DND-41 (cell line): ENCODE results near the gene RFC5.

Experiments used
- ATAC-seq: fragments of 200-7000 bp; cut with Tn5 transposase; 3 replicates; pipeline ENCODE4 v1.9.1; 2021; ENCODE audit warnings: low read depth; ENCODE audit not compliant: insufficient read depth
- DNase-seq: peaks from one replicate; pipeline ENCODE4 v3.0.0-alpha.2; 2020
- H2AFZ ChIP-seq: 2 replicates; pipeline ENCODE4 v1.6.0; 2012; ENCODE audit warnings: low read depth, low read length
- H3K27ac ChIP-seq: 2 replicates; pipeline ENCODE4 v1.5.1; 2012; ENCODE audit warnings: low read length, inconsistent platforms
- H3K27me3 ChIP-seq: fragments of 200-600 bp; sonication (generic); 2 replicates; pipeline ENCODE4 v1.6.0; 2012; ENCODE audit warnings: low read length, mild to moderate bottlenecking, inconsistent platforms; ENCODE audit not compliant: insufficient read depth, poor library complexity
- H3K36me3 ChIP-seq: 2 replicates; pipeline ENCODE4 v1.5.1; 2012; ENCODE audit warnings: low read length, inconsistent platforms; ENCODE audit not compliant: insufficient read depth
- H3K4me1 ChIP-seq: 2 replicates; pipeline ENCODE4 v1.5.1; 2012; ENCODE audit warnings: mild to moderate bottlenecking, low read length; ENCODE audit not compliant: insufficient read depth
- H3K4me2 ChIP-seq: 2 replicates; pipeline ENCODE4 v1.6.0; 2012; ENCODE audit warnings: mild to moderate bottlenecking, moderate library complexity, low read length, inconsistent platforms; ENCODE audit not compliant: insufficient read depth
- H3K4me3 ChIP-seq, 2 experiments: fragments of 200-600 bp in 1 of 2; shearing (Covaris generic) in 1 of 2; 2 replicates each; pipeline ENCODE4 v1.5.1; 2012 to 2016; ENCODE audit warnings: inconsistent platforms in 2 of 2, low read length in 2 of 2, mild to moderate bottlenecking in 2 of 2, low read depth in 1 of 2, moderate library complexity in 1 of 2
- H3K79me2 ChIP-seq: 2 replicates; pipeline ENCODE4 v1.6.0; 2012; ENCODE audit warnings: low read length, inconsistent platforms; ENCODE audit not compliant: insufficient read depth
- H3K9ac ChIP-seq: 2 replicates; pipeline ENCODE4 v1.6.0; 2012; ENCODE audit warnings: low read depth, mild to moderate bottlenecking, inconsistent platforms, low read length, moderate library complexity
- H3K9me3 ChIP-seq: 2 replicates; pipeline ENCODE4 v1.5.1; 2012; ENCODE audit warnings: low read length, moderate library complexity, mild to moderate bottlenecking, inconsistent platforms; ENCODE audit not compliant: insufficient read depth, severe bottlenecking
- H4K20me1 ChIP-seq: 2 replicates; pipeline ENCODE4 v1.6.0; 2012; ENCODE audit warnings: low read length; ENCODE audit not compliant: insufficient read depth
- EZH2 ChIP-seq: IDR thresholded peaks from 3 replicates; pipeline ENCODE4 v1.6.1; 2012; ENCODE audit warnings: borderline replicate concordance, low read depth, mild to moderate bottlenecking, moderate library complexity, low read length, inconsistent platforms; ENCODE audit not compliant: severe bottlenecking
- TF ChIP-seq, protein P1 (sequence below): IDR thresholded peaks from 2 replicates; pipeline ENCODE4 v1.5.1; 2012; ENCODE audit warnings: borderline replicate concordance, low read length, moderate library complexity, mild to moderate bottlenecking; ENCODE audit not compliant: poor library complexity, severe bottlenecking; ENCODE audit errors: extremely low read depth

RFC5 gene

DNA sequence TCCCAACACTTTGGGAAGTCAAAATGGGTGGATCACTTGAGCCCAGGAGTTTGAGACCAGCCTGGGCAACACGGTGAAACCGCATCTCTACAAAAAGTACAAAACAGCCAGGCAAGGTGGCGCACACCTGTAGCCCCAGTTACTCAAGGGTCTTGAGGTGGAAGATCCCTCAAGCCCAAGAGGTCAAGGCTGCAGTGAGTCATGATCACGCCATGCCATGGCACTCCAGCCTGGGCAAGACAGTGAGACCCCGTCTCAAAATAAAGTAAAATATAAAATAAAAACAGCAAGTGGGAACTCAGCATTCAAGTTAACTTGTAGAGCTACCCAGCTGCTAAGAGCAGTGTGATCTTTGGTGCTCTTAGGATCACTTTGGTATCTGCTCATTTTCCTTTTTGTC, 12.7 kb downstream of the RFC5 start:
- no peaks in the 10 kb centered on the region for H3K27me3 ChIP-seq
- no peaks in the 10 kb centered on the region for H3K9me3 ChIP-seq
- 0 out of 2 replicates have a peak, but pooled peaks cover 4% of the 10 kb centered on the region for H4K20me1 ChIP-seq
- H3K27ac ChIP-seq: no peak overlapping the region
- no peaks in the 10 kb centered on the region for H3K79me2 ChIP-seq
- no peaks in the 10 kb centered on the region for H3K4me1 ChIP-seq
- DNase-seq (no peak), ATAC-seq (no peak)
- no peak overlapping the region for H3K9ac ChIP-seq
- H2AFZ ChIP-seq: no peak overlapping the region
- H3K4me2 ChIP-seq: no peak overlapping the region
- H3K36me3 ChIP-seq: peaks cover 93% of the 10 kb centered on the region
- TF ChIP-seq EZH2: no peak
- TF ChIP-seq, protein P1, sequence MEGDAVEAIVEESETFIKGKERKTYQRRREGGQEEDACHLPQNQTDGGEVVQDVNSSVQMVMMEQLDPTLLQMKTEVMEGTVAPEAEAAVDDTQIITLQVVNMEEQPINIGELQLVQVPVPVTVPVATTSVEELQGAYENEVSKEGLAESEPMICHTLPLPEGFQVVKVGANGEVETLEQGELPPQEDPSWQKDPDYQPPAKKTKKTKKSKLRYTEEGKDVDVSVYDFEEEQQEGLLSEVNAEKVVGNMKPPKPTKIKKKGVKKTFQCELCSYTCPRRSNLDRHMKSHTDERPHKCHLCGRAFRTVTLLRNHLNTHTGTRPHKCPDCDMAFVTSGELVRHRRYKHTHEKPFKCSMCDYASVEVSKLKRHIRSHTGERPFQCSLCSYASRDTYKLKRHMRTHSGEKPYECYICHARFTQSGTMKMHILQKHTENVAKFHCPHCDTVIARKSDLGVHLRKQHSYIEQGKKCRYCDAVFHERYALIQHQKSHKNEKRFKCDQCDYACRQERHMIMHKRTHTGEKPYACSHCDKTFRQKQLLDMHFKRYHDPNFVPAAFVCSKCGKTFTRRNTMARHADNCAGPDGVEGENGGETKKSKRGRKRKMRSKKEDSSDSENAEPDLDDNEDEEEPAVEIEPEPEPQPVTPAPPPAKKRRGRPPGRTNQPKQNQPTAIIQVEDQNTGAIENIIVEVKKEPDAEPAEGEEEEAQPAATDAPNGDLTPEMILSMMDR: no peak
- no peak overlapping the region for H3K4me3 ChIP-seq

DNA sequence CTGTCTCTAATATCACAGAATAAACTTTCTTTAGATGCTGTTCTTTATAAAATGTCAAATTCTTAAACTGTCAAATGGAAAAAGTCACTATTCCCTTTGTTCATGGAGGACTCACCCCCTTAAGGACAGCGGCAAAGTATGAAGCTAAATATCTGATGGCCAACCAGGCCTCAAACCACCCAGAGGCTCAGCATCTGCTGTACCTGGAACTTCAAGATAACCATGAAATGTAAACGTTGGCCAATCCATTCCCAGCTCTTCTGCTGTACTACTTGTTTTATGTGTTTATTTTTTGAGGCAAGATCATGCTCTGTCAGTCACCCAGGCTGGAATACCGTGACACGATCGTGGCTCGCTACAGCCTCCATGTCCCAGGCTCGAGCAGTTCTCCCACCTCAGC, 15.7 kb downstream of the RFC5 start:
- H3K27ac ChIP-seq: no peak overlapping the region
- H3K4me2 ChIP-seq: no peak overlapping the region
- H3K36me3 ChIP-seq: peaks cover 90% of the 10 kb centered on the region
- H3K4me3 ChIP-seq: no peak overlapping the region
- no peak for DNase-seq
- no peak overlapping the region for H2AFZ ChIP-seq
- no peaks in the 10 kb centered on the region for H3K79me2 ChIP-seq
- ATAC-seq: no peak
- no peaks in the 10 kb centered on the region for H3K4me1 ChIP-seq
- no peaks in the 10 kb centered on the region for H3K27me3 ChIP-seq
- no peaks in the 10 kb centered on the region for H4K20me1 ChIP-seq
- H3K9me3 ChIP-seq: no peaks in the 10 kb centered on the region
- TF ChIP-seq EZH2: no peak
- TF ChIP-seq, protein P1: no peak
- H3K9ac ChIP-seq: no peak overlapping the region

DNA sequence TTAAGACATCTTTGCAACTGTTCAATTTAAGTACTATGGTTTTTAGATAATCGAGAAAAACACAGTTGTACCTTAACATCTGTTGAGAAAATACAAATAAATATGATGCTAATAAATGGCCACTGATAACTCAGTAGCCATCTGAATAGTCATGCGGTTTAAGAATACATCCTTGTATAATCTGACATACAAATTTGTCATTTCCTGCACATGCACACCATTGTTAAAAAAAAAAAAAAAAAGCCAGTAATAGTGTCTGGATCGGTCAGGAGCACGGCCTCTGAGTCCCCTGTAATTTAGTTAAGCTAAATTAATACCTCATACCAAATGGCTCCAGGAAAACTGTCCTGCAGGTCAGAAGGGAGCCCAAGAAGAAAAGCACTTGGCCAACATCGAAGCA, 16.8 kb downstream of the RFC5 start:
- H3K4me2 ChIP-seq: no peak overlapping the region
- H2AFZ ChIP-seq: no peak overlapping the region
- H3K36me3 ChIP-seq: peaks cover 89% of the 10 kb centered on the region

More for the DNA sequence above, 16.8 kb downstream of the RFC5 start:
- no peaks in the 10 kb centered on the region for H3K4me1 ChIP-seq
- H4K20me1 ChIP-seq: no peaks in the 10 kb centered on the region; the same call in 1 of the 2 replicates
- TF ChIP-seq, protein P1: no peak
- no peak for TF ChIP-seq EZH2
- H3K27ac ChIP-seq: no peak overlapping the region
- H3K9ac ChIP-seq: no peak overlapping the region
- H3K27me3 ChIP-seq: no peaks in the 10 kb centered on the region
- ATAC-seq (no peak), DNase-seq (no peak)
- no peaks in the 10 kb centered on the region for H3K9me3 ChIP-seq
- H3K4me3 ChIP-seq: no peak overlapping the region
- no peaks in the 10 kb centered on the region for H3K79me2 ChIP-seq
